SJCRH30 (cell line): ENCODE data around the gene HSD11B1. TPM values are rescaled to one million over a fixed set of nuclear protein-coding genes. Genes with fewer than 3 reads are reported as not detected.
"Not testable (repeated sequence)": the region's sequence is repeated elsewhere in the genome, so short reads cannot be mapped to it uniquely, and the experiment has no call there.

Experiments
- DNase-seq, 2 experiments: peaks; one replicate each; pipeline ENCODE4 v3.0.0-alpha.2; 2015 to 2020
- H3K27ac ChIP-seq: fragments of 250-450 bp; sonication (Bioruptor Pico); 2 replicates; pipeline ENCODE4 v1.5.1; 2020; ENCODE audit warnings: mild to moderate bottlenecking, moderate library complexity
- H3K27me3 ChIP-seq: fragments of 250-450 bp; sonication (Bioruptor Pico); 2 replicates; pipeline ENCODE4 v1.5.1; 2020; ENCODE audit warnings: mild to moderate bottlenecking, moderate library complexity
- H3K36me3 ChIP-seq: fragments of 250-450 bp; sonication (Bioruptor Pico); 2 replicates; pipeline ENCODE4 v1.5.1; 2020; ENCODE audit warnings: mild to moderate bottlenecking, moderate library complexity
- H3K4me1 ChIP-seq: fragments of 250-450 bp; sonication (Bioruptor Pico); 2 replicates; pipeline ENCODE4 v1.5.1; 2020; ENCODE audit warnings: mild to moderate bottlenecking, moderate library complexity
- H3K4me3 ChIP-seq: fragments of 250-450 bp; sonication (Bioruptor Pico); 2 replicates; pipeline ENCODE4 v1.5.1; 2020; ENCODE audit warnings: mild to moderate bottlenecking, moderate library complexity
- H3K9me3 ChIP-seq: fragments of 250-450 bp; sonication (Bioruptor Pico); replicated peaks from 2 replicates; pipeline ENCODE4 v1.5.1; 2020; ENCODE audit warnings: mild to moderate bottlenecking, moderate library complexity
- total RNA-seq: library from RNA; depleted of rRNA; stranded (reverse); fragments of >200 nt; shearing (Covaris generic); gene quantifications from 2 replicates; pipeline ENCODE4 v1.2.3, GENCODE V29; 2014

Gene HSD11B1
- total RNA-seq, 1 experiment from 2014 or later = not detected

DNA sequence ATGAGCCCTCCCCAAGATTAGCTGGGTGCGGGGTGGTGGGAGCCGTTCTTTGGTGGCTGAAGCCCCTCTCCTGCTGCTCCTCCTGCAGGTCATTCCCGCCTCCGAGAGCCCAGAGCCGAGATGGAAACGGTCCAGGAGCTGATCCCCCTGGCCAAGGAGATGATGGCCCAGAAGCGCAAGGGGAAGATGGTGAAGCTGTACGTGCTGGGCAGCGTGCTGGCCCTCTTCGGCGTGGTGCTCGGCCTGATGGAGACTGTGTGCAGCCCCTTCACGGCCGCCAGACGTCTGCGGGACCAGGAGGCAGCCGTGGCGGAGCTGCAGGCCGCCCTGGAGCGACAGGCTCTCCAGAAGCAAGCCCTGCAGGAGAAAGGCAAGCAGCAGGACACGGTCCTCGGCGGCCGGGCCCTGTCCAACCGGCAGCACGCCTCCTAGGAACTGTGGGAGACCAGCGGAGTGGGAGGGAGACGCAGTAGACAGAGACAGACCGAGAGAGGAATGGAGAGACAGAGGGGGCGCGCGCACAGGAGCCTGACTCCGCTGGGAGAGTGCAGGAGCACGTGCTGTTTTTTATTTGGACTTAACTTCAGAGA is 29.0 kb upstream of the HSD11B1 start:
- Histone ChIP-seq H3K9me3 (no peaks in the 10 kb centered on the region), H3K27ac (no peak overlapping the region), H3K4me1 (no peaks in the 10 kb centered on the region), H3K27me3 (peaks cover 16% of the 10 kb centered on the region), H3K36me3 (no peaks in the 10 kb centered on the region), H3K4me3 (peak overlapping the region; percentile 43)
- DNase-seq = peak in 1 of 2 experiments; percentile 13

DNA sequence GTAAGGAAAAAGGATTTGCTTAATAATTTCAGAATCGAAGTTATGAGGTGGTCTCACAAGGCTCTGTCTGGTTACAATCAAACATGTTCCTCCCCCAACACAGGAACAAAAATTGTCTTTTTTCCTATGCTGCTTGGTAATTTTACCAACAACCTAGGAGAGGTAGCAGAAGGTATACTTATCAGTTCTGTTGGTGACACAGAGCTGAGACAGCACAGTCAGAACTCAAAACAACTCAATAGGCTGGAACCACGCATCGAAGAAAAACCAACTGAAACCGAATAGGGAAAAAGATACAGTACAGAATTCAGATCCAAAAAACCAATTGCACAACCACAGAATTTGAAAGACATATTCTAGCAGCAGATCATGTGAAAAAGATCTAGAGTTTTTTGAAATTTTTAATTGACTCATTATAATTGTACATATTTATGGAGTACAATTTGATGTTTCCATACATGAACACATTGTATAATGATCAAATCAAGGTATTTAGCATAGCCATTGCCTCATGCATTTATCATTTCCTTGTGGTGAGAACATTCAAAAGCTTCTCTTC is 25.6 kb upstream of the HSD11B1 start:
- DNase-seq = no peak
- Histone ChIP-seq H3K4me1 (no peaks in the 10 kb centered on the region), H3K27ac (no peak overlapping the region), H3K36me3 (no peaks in the 10 kb centered on the region), H3K9me3 (no peaks in the 10 kb centered on the region), H3K27me3 (0 out of 2 replicates have a peak, but pooled peaks cover 2% of the 10 kb centered on the region), H3K4me3 (no peak overlapping the region)

DNA sequence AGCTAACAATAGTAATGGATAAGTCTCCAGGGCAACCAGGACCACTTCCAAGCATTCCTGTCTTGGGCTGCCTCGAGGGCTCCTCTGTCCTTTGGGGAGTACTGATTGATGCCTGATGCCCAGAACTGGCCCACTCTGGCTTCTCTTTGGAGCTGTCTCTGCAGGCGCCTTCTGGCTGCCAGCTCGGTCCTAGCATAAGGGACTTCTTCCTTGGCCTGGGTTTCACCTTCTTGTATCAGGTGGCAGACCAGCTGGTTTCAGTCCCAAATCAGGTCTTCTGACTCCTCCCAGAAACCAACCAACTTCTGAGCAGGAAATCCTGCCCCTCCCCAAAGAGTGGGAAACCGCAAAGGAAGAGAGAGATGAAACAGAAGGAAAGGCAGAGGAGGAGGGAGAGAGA is 18.8 kb upstream of the HSD11B1 start:
- H3K27ac ChIP-seq = no peak overlapping the region

DNA sequence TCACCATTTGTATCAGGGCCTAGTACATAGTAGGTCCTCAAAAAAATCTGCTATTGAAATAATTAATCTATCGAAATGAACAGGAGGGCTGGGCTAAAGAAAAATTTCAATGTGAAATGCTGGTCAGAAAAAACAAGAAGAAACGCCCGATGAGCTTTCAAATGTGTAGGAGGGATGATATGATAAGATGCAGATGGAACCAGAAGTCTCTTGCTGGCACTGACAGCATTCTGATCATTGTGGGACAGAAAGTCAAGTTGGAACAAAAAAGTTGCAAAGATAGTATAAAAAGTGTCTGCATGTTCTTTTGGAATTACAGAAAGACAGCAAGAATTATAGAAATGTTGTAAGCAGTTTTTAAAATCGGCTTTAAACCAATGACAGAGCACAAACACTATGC is 18.3 kb upstream of the HSD11B1 start:
- H3K4me3 ChIP-seq = no peak overlapping the region
- no peak for DNase-seq
- peaks cover 13% of the 10 kb centered on the region for H3K4me1 ChIP-seq
- no peak overlapping the region for H3K27ac ChIP-seq
- H3K9me3 ChIP-seq = no peaks in the 10 kb centered on the region
- no peaks in the 10 kb centered on the region for H3K36me3 ChIP-seq
- H3K27me3 ChIP-seq = no peaks in the 10 kb centered on the region

More for the DNA sequence above, 18.8 kb upstream of the HSD11B1 start:
- H3K4me3 ChIP-seq = no peak overlapping the region
- DNase-seq = no peak
- H3K9me3 ChIP-seq = no peaks in the 10 kb centered on the region
- no peaks in the 10 kb centered on the region for H3K36me3 ChIP-seq
- no peaks in the 10 kb centered on the region for H3K27me3 ChIP-seq
- peaks cover 13% of the 10 kb centered on the region for H3K4me1 ChIP-seq

DNA sequence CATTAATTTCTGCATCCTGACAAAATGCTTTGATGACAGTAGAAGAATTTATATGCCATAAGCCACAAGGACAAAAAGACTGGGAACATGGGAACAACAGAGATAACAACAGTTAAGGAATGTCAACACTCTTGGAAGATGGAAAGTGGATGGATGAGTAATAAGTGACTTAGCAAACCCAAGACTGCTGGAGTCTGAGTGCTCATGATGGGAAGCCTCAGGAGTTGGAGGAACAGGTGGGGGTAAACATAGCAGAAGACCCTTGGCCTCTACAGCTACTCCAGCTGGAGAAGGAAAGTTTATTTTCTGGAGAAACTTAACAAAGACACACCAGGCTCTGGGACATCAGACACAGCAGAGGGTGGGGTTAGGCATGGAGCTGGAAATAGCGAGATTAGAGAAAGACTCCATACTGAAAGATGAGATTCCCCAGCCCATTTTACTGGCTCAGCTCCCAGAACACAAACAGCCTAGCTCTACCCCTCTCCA is 15.9 kb upstream of the HSD11B1 start:
- Histone ChIP-seq H3K27ac (no peak overlapping the region), H3K4me3 (no peak overlapping the region), H3K27me3 (no peaks in the 10 kb centered on the region), H3K9me3 (no peaks in the 10 kb centered on the region), H3K36me3 (no peaks in the 10 kb centered on the region), H3K4me1 (peaks cover 15% of the 10 kb centered on the region)
- DNase-seq = peak; percentile 29 to 48

DNA sequence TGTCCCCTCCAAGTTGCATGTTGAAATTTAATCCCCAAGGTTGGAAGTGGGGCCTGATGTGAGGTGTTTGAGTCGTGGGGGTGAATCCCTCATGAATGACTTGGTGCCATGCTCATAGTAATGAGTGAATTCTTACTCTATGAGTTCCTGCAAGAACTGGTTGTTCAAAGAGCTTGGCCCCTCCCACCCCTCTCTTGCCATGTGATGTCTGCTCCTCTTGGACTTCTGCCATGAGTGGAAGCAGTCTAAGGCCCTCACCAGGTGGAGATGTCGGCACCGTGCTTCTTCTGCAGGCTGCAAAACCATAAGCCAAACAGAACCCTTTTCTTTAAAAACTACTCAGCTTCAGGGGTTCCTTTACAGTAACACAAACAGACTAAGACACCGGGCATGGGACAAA is 15.2 kb upstream of the HSD11B1 start:
- Histone ChIP-seq H3K9me3 (no peaks in the 10 kb centered on the region), H3K36me3 (no peaks in the 10 kb centered on the region), H3K4me3 (no peak overlapping the region), H3K27me3 (no peaks in the 10 kb centered on the region), H3K4me1 (peaks cover 15% of the 10 kb centered on the region), H3K27ac (no peak overlapping the region)
- DNase-seq = peak; percentile 50 to 62

DNA sequence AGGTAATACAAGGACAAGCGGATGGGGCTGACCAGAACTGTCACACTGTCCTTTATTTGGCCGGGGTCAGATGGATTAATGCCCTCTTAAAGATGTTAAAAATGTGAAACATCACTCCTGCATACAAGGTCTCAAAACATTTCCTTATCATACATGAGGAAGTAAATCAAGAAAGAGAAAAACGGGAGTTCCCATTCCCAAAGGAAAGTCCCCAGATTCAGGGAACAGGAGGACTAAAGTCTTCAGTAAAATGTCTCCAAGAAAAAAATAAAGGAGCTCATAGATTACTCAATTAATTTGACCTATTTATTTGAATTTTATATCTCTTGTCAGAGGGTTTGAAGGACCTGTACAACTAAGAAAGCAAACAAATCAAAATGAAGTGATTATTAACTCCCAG is 13.4 kb upstream of the HSD11B1 start:
- no peak overlapping the region for H3K27ac ChIP-seq
- DNase-seq = no peak
- H3K27me3 ChIP-seq = no peaks in the 10 kb centered on the region

DNA sequence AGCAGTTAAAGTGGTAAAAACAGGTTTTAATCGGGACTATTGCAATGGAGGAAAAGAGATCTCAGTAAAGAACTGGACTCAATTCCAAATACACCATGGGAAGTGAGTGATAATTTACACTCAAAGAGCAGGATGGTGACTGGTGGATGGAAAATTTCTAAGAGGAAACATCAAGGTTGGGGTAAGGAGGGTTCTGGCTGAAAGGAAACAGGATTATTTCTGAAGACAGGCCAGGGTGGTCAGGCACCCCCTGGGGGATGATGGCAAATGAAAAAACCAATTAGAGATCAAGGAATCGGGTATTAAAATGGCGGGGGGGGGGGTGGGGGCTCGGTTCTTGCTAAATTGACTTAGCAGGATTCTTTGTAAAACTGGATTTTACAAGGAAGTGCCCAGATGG is 12.3 kb upstream of the HSD11B1 start:
- no peaks in the 10 kb centered on the region for H3K36me3 ChIP-seq
- no peak overlapping the region for H3K27ac ChIP-seq
- H3K4me3 ChIP-seq = no peak overlapping the region
- no peaks in the 10 kb centered on the region for H3K27me3 ChIP-seq
- H3K9me3 ChIP-seq = no peaks in the 10 kb centered on the region
- peaks cover 15% of the 10 kb centered on the region for H3K4me1 ChIP-seq
- DNase-seq = no peak

More for the DNA sequence above, 13.4 kb upstream of the HSD11B1 start:
- Histone ChIP-seq H3K9me3 (no peaks in the 10 kb centered on the region), H3K4me3 (no peak overlapping the region), H3K4me1 (peaks cover 15% of the 10 kb centered on the region), H3K36me3 (no peaks in the 10 kb centered on the region)

DNA sequence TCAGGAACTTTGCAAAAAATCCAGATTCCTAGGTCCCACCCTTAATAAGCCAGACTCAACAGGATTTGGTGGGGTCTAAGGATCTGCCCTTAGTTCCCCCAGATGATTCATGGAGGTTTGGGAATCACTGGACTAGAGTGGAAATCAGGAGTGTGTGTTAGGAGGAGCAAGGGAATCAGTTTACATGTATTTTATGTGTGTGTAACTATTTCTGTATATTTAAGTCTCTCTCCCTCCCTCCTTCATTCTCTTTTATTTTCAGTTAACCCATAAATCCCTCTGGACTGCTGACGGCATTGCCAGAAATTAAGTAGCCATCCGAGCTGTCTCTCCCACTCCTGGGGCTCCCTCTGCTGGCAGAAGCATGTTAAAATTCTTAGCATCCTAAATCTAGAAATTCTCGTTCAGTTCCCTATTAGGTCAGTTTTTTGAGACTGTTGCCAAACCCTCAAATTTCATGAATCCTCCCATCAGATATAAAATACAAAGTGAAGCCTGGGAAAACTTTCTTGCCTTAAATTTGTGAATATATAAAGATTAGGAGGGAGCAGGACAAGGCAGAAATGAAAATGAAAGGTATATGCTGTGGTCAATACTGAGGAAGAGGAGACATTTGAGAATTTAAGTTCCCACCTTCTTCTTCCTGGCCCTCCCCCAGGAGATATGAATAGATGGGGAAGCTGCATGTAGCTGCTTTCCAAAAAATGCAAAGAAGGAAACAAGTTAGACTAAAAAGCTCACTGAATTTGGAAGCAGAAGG is 11.7 kb upstream of the HSD11B1 start:
- Histone ChIP-seq H3K9me3 (no peaks in the 10 kb centered on the region), H3K36me3 (no peaks in the 10 kb centered on the region), H3K27ac (no peak overlapping the region), H3K27me3 (no peaks in the 10 kb centered on the region), H3K4me1 (peaks cover 15% of the 10 kb centered on the region), H3K4me3 (no peak overlapping the region)
- peak; percentile 82 to 91 for DNase-seq

DNA sequence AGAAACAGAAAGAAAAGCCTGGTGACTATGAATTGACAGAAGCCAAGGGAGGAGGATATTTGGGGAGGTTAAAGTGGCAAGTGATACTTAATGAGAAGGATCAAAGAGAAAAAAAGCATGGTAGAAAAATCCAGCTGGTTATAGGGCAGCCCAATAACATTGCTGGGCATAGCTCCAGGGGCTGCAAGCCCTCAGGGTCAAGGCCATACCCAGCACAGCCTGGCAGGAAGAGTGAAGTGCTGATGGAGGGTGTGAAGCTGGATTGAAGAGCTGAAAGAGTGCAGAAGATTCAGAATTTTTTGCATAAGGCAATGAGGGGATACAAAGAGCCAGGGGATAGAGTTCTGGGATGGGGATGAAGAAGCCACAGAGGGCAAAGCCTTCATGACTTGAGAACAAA is 8.0 kb upstream of the HSD11B1 start:
- DNase-seq = no peak
- H3K27me3 ChIP-seq = no peaks in the 10 kb centered on the region
- no peaks in the 10 kb centered on the region for H3K9me3 ChIP-seq
- no peak overlapping the region for H3K27ac ChIP-seq
- H3K36me3 ChIP-seq = no peaks in the 10 kb centered on the region
- H3K4me1 ChIP-seq = peaks cover 2% of the 10 kb centered on the region; the same call in 1 of the 2 replicates
- no peak overlapping the region for H3K4me3 ChIP-seq

DNA sequence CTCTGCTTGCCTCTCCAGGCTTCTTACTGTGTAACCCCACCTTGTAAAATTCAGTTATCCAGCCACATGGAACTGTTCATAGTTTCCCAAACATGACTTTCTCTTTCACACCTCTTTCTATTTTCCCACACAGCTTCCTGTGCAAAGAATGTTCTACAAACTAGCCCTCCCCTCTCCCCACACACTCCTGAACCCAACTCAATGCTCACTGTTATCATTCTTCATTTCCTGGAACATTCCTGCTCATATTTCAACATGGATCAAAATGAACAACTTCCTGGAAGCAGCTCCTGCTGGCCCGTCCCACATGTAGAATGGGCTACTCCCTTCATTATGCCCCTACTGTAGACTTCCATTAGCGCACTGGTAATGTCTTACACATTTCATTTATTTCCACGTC is 7.5 kb upstream of the HSD11B1 start:
- DNase-seq = no peak
- Histone ChIP-seq H3K27ac (no peak overlapping the region), H3K9me3 (no peaks in the 10 kb centered on the region), H3K4me3 (no peak overlapping the region), H3K27me3 (no peaks in the 10 kb centered on the region), H3K4me1 (peaks cover 2% of the 10 kb centered on the region; the same call in 1 of the 2 replicates), H3K36me3 (no peaks in the 10 kb centered on the region)

DNA sequence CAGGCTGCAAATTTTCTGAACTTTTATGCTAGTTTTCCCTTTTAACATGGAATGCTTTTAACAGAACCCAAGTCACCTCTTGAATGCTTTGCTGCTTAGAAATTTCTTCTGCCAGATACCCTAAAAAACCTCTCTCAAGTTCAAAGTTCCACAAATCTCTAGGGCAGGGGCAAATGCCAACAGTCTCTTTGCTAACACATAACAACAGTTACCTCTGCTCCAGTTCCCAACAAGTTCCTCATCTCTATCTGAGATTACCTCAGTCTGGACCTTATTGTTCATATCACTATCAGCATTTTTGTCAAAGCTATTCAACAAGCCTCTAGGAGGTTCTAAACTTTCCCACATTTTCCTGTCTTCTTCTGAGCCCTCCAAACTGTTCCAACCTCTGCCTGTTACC is 4.0 kb upstream of the HSD11B1 start:
- not testable (repeated sequence) for DNase-seq, H3K4me3 ChIP-seq

DNA sequence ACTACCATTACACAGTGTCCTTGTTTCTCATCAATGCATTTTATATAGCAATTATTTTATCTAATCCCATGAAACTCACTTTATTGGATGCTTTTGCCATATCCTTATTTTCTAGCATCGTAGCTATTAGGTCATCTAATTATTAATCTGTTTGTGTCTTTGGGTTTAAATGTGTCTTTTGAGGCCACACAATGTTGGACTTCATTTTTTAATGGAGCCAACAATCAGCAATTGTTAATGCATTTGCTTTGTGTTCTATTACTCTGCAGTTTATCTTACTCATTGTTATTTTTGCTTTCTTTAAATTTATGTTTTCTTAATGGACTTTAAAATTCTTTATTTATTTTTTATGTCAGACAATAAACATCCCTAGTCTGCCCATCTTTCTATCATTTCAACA is 1.8 kb upstream of the HSD11B1 start:
- H3K4me1 ChIP-seq = no peaks in the 10 kb centered on the region
- no peak overlapping the region for H3K4me3 ChIP-seq
- no peak overlapping the region for H3K27ac ChIP-seq
- H3K36me3 ChIP-seq = no peaks in the 10 kb centered on the region
- peaks cover 9% of the 10 kb centered on the region for H3K27me3 ChIP-seq
- no peaks in the 10 kb centered on the region for H3K9me3 ChIP-seq
- no peak for DNase-seq

More for the DNA sequence above, 4.0 kb upstream of the HSD11B1 start:
- H3K27me3 ChIP-seq, H3K36me3 ChIP-seq, H3K9me3 ChIP-seq, H3K27ac ChIP-seq, H3K4me1 ChIP-seq: not testable (repeated sequence)

DNA sequence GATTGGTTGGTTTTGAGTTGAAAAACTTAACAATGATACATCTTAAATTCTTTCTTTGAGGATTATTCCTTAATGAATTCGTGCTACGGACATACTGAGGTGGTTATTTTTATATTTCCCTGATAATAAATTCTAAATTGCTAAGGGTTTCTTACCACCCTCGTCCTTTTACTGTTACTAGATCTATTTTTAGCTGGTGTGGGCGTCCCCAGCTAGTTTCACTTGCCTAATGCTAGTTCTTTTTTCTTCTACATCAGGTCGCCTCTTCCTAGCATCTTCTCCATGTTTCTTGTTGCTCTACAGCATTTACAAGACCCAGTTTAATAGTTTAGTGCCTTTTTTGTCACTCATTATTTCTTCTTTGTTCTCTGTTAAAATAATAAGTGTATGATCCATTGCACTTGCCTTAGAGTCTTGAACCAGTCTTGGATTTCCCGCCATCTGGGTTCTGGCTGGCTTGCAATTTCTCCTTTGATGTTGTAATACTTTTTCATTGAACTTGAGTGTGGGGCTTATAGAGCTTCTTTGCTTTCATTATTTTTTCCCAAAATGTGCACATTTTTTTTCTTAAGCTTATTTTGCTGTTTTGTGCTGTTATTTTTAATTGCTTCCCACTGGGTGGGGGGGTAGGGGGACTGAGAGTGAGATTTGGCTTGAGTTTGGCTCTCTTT is 677 bp upstream of the HSD11B1 start:
- no peak for DNase-seq
- Histone ChIP-seq H3K4me1 (no peaks in the 10 kb centered on the region), H3K27me3 (peaks cover 9% of the 10 kb centered on the region), H3K36me3 (no peaks in the 10 kb centered on the region), H3K4me3 (no peak overlapping the region), H3K9me3 (no peaks in the 10 kb centered on the region), H3K27ac (no peak overlapping the region)

DNA sequence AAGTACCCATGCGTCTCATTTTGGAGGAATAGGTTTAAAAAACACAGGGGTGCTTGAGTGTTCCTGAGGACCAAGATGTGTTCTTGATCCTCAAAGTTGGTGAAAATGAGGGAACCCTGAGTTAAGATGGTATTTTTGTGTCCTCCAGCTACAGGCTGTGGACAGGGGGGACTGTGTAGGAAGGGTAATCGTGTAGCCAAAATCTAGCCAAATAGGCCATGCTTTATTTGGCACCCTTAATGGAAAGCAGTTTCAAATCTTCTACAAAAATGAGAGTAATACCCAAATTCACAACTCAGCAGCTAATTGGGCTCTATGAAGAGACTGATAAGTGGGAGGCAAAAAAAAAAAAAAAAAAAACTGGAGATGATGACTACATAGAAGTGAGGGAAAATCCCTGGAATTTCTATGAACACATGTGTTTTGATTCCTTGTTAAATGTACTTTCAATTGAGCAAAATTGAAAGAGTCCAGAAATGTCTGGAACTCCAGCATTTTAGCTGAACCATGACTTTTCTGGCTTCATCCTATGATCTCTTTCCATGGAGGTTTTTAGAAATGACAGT is 470 bp downstream of the HSD11B1 start:
- no peak for DNase-seq
- H3K36me3 ChIP-seq = no peaks in the 10 kb centered on the region
- H3K4me3 ChIP-seq = no peak overlapping the region
- peaks cover 9% of the 10 kb centered on the region for H3K27me3 ChIP-seq
- H3K9me3 ChIP-seq = no peaks in the 10 kb centered on the region
- H3K27ac ChIP-seq = no peak overlapping the region
- no peaks in the 10 kb centered on the region for H3K4me1 ChIP-seq
